ENCODE measurements around the gene PMEPA1.

The PMEPA1 gene

GRCh38 chr20:57618764-57619050 is 91.1 kb downstream of the PMEPA1 start:
- no peak for DNase-seq

DNA sequence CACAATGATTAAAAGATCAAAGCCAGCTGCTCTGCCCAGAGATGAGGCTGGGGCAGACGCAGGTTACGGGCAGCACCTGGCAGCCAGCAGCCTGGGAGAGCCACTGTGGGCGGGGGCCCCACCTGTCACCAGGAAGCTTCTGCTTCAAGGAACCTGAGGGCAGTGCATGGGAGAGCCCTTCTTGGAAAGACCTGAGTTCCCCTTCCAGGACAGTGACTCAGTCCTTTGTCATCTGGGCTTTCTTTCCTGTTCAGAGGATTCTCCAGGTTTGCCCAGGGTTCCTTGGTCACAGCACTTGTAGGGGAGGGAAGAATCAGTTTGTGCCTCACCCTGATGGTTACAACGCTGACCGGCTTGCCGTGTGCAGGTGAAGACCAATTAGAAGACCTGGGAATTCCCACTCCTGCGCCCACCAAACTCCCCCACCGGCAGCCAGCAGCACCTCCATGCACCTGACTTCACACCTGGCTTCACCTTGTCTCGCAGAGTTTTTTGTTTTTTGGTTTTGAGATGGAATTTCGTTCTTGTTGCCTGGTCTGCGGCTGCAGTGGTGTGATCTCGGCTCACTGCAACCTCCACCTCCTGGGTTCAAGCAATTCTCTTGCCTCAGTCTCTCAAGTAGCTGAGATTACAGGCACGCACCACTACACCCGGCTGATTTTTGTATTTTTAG is 91.6 kb downstream of the PMEPA1 start:
- peak; percentile 23 for DNase-seq

DNA sequence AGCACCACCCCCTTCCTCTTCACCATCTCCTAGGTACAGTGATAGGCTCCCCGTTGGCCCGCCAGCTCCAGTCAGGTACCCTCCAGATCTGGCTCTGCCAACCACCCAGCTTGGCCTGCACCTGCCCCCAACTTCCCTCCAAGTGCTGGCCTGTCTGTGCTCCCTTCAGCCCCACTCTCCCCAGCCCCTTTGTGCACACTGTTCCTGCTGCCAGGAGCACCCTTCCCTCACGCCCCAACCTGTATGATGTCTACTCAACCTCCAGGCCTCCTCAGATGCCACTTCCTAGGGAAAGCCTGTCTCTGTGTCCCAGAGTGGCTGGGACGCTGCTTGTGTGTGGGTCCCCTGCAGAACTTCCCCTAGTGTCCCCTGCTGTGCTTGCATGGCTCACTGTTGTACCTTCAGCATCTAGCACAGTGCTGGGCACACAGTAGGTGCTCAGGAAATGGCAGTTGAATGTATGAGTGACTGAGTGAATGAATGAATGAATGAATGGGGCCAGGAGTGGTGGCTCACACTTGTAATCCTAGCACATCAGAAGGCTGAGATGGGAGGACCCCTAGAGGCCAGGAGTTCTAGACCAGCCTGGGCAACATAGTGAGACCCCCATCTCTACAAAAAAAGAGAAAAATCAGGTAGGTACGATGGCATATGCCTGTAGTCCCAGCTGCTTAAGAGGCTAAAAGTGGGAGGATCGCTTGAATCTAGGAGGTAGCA is 92.6 kb downstream of the PMEPA1 start:
- DNase-seq: no peak

GRCh38 chr20:57616143-57616951 is 93.5 kb downstream of the PMEPA1 start:
- DNase-seq: no peak

DNA sequence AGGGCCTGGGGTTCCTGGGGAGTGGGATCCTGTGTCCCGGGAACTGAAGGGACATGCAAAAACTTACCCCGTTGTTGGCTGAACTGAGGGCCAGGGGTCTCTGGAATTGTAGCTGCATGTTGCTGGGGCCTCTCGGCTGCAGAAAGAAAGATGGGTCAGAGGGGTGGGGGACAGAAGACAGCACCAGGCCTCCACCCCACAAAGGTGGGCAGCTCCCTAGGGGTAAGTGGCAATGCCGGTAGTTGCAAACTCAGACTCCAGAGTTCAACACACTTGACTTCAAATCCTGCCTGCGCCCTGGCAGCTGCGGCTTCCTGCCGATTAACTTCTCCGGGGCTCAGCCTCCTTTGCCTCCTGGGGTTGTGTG is 94.4 kb downstream of the PMEPA1 start:
- no peak for DNase-seq

DNA sequence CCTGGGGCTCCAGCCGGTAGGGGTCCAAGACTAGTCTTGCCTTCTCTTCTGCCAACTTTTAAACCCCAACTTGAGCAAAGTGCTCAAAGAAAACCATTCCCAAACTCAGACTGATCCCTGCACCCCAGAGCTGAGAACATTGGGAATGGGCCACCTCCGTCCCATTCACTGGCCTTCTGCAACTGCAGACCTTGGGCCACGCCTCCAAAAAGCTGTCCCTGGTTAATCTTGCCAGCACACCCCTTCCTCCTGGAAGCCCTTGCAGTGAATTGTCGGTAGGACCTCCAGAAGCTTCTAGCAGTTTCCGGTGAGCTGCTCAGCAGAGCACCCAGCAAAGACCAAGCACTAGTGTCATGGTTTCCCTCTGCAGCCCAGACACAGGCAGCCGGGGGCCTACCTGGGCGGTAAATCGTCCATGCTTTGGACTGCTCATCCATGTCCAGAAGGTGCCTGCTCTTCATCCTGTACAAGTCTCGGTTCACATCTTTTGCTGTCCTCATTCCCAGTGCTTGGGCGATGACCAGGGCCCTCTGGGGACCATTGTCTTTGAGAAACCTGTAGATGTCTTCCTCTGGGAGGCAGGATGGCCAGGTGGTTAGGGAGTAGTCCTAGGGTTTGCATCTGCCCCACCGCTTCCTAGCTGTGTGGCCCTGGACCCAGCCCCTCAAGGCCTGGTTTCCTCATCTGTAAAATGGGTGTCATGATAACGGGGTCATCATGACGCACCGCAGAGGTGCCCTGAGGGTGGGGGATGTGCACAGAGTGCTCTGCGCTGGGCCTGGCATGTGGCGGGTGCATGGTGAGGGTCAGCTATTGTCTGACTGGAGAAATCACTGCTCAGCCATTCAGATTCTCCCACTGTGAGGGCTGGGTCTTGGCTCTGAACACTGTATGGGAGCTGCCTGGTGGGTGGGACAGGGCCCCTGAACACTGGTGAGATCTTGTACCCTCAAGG is 95.0 kb downstream of the PMEPA1 start:
- DNase-seq: no peak

GRCh38 chr20:57613481-57613921 is 96.3 kb downstream of the PMEPA1 start:
- no peak for DNase-seq

DNA sequence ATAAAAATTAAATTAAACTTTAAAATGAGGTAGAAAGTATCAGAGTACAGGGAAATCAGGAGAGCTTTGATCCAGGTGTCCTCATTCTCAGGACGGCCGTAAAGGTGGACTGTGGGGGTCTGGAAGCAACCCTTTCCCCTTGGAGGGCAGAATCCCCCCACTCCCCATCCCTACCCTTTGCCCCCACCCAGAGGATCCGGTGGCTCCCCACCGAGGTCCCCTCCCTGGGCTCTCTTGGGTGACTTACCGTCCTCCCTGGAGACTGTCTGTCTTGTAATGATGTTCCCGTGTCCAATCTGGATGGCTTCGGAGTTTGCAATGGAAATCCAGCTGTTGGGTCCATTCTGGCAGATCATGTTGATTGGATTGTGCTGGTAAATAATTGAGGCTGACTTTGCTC is 96.9 kb downstream of the PMEPA1 start:
- DNase-seq: no peak

DNA sequence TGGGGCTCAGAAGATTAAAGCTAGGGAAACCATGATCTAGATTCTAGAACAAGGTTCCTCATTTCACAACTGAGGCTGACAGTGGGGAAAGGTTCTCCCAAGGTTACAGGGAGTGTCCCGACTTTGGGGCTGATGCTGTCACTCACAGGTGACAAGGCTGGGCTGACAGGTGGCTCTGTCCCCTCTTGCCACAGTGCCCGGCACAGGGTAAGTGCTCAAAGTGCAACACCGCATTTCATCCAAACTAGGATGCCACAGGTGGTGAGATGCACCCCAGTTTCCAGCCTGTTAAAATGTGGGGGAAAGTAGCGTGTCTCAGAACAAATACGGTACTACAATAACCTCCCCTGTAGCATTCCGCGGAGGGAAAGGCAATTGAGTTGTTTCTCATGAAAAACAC is 97.4 kb downstream of the PMEPA1 start:
- DNase-seq: no peak

- DNase-seq: no peak
Measured at GRCh38 chr20:57611586-57612311, 98.1 kb downstream of the PMEPA1 start.

GRCh38 chr20:57610261-57610952 is 99.4 kb downstream of the PMEPA1 start:
- DNase-seq: no peak

DNA sequence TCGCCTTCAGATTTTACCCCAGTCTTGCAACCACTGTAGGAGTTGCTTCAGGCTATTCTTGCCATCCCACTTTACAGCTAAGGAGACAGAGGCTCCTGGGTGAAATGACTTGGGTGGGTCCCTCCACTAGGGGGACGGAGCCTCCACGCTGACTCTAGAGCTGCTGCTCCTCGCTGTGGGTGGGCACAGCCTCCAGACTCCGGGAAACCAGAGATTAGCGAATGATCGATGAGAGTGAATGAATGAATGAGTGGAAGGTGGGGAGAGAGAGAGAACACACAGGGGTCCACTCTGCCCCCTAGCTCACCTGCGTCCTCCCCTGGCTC is 100.0 kb downstream of the PMEPA1 start:
- no peak for DNase-seq

DNA sequence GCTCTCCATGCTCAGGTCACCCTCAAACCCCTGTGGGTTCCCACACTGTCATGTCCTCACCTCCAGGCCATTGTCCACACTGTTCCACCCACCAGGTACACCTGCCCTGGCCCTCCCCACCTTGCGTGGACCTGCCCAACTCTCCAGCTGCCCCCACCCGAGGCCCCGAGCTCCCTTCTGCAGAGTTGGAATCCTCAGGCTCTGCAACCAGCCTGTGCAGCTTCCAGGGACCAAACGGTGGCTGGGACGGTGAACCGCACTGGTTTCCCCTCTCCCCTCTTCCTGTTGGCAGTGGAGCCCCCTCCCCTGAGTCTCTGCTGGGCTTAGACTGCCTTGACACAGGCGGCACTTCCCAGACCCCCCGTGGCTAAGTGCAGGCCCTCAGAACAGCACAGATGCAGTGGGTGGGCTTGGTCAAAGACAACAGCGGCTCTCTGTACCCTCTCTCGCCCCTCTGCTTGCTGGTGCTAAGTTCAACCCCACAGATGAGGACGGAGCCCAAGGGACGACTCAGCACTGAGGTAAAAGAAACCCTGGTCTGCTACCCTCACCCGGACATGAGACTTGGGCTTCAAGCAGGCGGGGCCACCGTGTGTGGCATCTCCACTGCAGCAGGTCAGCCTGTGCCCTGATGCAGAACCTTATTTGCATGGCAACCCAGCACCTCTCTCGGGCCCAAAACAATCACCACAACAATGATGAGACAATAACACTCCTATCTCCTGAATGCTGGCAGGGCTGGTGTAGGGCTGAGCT is 100.6 kb downstream of the PMEPA1 start:
- no peak for DNase-seq

- DNase-seq: no peak
Measured at GRCh38 chr20:57608516-57608915, 101.3 kb downstream of the PMEPA1 start.

- no peak for DNase-seq
Measured at GRCh38 chr20:57605878-57606277, 103.9 kb downstream of the PMEPA1 start.

DNA sequence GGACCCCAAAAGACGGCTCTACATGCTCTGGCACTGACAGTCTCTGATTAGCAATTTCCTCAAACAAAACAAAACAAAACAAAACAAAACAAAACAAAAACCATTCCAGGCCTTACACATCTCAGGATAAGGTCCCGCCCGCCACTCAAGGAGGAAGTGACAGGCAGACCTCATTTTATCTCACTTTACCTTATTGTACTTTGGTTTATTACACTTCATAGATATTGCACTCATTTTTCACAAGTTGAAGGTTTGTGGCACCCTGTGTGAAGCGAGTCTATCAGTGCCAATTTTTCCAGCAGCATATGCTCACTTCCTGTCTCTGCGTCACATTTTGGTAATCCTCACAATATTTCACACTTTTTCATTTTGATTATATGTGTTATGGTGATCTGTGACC is 104.8 kb downstream of the PMEPA1 start:
- DNase-seq: no peak

GRCh38 chr20:57603120-57603519 is 106.7 kb downstream of the PMEPA1 start:
- DNase-seq: no peak

DNA sequence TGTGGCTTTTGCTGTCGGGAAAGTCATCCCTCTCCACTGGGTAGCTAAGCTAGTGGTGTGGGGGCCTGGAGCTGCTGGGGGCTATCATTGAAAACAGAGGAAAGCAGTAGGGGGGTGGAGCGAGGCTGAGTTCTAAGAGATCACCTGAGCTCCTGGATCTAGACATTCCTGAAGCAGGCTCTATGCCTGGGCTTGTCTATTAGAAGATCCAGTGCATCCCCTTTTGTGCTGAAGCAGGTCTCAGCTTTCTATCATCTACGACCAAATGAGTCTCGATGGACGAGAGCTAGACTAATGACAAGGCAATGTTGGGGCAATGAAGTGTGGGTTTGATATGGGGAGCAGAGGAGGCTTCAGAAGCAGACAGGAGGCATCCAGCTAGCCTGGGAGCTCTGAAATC is 108.1 kb downstream of the PMEPA1 start:
- no peak for DNase-seq

DNA sequence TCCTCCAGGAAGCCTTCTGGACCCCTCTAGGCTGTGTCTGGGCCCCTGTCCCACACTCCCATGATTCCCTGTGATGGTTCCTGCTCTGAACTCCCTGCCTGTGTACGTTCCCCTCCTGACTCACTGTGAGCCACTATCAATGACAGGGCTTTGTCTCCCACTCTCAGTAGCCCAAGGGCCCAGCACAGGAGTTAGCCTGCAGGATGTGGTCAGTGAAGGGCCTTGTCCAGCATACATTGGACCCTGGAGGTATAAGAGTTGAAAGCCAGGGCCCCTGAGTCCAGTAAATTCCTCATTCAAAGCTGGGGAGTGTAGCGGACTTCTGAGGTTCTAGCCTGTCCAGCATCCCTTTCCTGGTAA is 108.6 kb downstream of the PMEPA1 start:
- DNase-seq: no peak

GRCh38 chr20:57600320-57601210 is 109.2 kb downstream of the PMEPA1 start:
- DNase-seq: peak; percentile 45

Data from activated CD4-positive, alpha-beta T cell treated with anti-CD3 and anti-CD28 coated beads, Interleukin-2, Interleukin-6, amounts not matched to agents 100 ng/mL and 50 ng/mL, durations not matched to agents 16 hours and 8 hours (primary cell).